HG02642 (cell line): Measurements from ENCODE around the gene MNAT1.
A peak's percentile ranks its signal among the peaks of the same experiment; 100 is the strongest.

Experiments
- ATAC-seq: cut with Tn5 transposase; IDR thresholded peaks from one replicate; pipeline ENCODE4 v1.9.1; 2021; ENCODE audit warnings: mild to moderate bottlenecking; ENCODE audit not compliant: unreplicated experiment, poor library complexity

MNAT1 gene

DNA sequence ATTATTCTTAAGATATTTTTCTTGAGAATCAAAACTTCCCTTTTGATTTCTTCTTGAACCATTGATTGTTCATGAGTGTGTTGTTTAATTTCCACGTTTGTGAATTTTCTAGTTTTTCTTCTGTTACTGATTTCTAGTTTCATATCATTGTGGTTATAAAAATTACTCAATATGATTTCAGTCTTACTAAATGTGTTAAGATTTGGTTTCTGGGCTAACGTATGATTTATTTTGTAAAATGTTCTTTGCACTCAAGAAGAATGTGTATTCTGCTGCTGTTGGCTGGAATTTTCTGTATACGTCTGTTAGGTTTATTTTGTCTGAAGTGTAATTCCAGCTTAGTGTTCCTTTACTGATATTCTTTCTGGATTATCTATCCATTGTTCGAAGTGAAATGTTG lies 221.6 kb downstream of the MNAT1 start:
- no peak for ATAC-seq

DNA sequence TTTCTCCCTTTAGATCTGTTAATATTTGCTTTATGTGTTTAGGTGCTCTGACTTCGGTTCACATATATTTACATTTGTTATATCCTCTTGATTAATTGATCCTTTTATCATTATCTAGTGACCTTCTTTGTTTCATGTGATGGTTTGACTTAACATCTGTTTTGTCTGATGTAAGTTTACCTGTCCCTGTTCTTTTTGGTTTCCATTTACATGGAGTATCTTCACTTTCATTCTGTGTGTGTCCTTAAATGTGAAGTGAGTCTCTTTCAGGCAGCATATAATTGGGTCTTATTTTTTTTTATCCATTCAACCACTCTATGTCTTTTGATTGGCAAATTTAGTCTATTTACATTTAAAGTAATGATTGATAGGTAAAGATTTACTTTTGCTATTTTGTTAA lies 222.1 kb downstream of the MNAT1 start:
- no peak for ATAC-seq

DNA sequence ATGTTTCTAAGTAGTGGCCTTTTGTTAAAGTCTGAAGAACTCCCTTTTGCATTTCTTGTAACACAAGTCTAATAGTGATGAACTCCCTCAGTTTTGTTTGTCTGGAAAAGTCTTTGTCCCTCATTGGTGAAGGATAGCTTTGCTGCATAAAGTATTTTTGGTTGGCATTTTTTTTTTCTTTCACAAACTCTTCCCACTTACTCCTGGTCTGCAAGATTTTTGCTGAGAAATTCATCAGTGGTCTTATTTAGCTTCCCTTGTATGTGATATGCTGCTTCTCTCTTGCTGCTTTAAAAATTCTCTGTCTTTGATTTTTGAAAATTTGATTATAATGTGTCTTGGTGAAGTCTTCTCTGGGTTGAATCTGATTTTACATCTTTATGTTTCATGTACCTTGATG lies 223.6 kb downstream of the MNAT1 start:
- ATAC-seq, result no peak

DNA sequence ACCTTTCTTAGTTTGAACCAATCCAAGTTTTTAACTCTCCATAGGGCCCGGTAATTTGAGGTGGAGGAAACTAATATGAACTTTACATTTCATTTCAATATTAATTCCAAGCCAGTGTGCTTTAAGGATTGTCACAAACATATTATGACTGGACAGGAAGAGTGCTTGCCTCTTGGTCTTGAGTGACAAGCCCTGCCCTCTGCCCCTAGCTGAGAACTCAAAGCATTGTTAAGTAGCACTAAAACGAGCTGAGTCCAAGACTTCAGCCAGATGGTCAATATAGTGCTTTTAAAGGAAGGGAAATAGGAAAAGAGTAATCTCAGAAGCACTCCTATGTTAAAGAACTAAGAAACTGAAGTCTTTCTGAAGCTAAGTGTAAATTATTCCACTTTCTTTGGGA lies 229.2 kb downstream of the MNAT1 start:
- ATAC-seq, result no peak

DNA sequence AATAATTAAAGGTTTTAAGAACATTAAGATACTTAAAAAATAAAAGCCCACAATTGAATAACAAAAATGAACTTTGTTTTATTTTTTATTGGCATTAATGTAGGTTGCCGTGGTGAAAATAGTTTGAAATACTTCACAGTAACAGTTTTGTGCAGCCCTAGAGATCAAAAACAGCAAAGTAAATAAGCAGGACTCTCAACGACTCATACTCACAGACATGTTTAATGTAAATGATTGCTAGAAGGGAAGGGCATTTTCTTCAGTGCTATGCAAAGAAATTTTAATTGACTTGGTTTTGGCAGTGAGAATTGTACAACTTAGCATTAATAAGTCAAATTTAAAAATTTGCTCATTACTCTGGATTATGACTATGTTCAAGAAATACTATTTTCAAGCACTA lies 230.3 kb downstream of the MNAT1 start:
- ATAC-seq, result no peak

DNA sequence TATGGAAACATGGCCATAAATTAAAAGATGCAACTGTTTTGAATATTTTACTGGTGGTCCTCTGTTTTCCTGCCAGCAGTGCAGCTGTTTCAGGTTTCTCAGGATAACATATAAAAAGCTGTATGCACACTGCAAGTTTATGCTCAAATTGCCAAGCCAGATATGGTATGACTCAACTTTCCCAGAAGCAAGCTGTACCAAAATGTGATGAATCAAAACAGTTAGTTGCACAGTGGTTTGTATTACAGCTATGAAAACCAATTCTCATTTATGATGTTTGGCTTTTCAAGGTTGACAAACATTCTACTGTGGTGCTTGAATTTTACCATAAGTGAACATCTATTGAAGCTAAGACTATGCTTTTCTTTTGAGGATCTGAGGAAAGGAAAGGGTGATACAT lies 230.8 kb downstream of the MNAT1 start:
- no peak for ATAC-seq

DNA sequence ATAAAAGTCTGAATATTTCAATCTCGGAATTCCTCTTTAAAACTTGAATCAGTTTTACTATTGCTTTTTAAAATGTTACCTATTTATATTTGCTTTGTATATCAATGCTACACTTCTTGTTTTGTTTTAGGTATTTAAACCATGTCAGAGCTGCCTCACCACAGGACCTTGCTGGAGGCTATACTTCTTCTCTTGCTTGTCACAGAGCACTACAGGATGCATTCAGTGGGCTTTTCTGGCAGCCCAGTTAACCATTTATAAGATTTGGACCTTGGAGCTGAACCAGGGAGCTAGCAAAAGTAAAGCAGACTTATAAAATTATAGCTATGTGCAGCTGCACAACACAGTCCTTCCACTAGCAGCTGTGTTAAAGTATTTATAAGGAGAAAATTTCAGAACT lies 233.5 kb downstream of the MNAT1 start:
- no peak for ATAC-seq

DNA sequence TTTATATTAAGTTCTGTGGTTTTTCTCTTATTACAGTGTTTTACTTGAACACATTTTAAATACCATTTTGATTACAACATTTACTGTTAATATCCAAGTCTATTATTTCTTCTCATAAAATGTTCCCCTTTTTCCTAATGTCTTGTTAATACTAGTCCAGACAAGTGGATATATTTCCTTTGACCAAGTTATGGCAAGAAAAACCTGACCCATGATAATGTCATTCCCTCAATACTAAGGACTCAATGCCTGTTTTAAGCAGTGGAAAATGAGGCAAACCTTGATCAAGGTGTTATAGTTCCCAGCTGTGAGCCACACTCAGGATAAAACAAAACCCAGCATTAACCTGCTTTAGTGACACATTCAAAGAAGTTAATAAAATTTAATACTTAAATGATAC lies 234.1 kb downstream of the MNAT1 start:
- ATAC-seq, result no peak

DNA sequence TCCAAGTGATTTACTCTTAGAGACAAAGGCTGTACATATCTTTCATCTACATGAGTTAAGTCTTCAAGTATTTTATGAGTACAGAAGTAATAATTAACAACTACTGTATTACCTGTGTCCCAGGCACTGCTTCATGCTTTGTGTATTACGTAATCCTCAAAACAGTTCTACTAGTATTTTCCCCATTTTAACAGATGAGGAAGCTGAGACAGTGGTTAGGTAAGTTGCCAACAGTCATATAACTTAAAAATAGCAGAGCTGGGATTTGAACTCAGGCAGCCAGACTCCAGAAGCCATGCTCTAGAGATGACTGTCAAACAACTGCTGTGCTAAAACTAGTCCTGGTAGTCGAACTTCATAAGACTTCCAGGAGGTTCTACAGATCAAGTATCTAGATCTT lies 235.6 kb downstream of the MNAT1 start:
- no peak for ATAC-seq

DNA sequence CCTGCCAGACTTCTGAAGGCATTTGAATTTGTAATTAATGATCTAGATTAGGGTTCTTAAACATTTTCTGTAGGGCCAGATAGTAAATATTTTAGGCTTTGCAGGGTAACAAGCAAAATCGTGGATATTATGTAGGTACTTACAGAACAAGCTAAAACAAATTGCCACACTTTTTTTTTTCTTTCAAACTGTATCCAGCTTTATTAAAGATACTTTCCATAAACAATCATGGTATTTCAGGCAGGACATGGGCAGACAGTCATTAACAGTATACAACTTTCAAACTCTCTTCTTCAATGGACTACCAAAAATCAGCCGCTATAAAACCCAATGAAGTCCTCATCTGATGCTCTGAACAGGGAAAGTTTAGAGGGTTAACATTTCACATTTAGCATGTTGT lies 236.7 kb downstream of the MNAT1 start:
- ATAC-seq, result no peak

DNA sequence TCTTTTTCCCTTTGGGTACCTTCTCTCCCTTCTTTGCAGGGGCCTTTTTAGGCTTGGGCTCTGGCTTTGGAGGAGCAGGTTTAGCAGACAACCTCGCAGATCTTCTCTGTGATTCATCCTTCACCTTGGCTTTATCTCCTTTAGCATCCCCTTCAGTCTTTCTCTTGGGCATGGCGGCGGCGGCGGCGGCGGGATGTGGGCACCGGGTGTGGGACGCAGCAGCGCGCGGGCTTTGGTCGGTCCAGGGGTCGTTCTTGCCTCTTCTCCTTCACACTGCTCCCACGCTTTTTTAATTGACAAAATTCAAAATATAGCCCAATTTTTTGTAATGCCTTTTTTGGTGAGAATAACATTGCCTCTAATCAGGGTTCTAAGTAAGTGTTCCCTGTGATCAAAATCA lies 237.7 kb downstream of the MNAT1 start:
- ATAC-seq, result no peak

DNA sequence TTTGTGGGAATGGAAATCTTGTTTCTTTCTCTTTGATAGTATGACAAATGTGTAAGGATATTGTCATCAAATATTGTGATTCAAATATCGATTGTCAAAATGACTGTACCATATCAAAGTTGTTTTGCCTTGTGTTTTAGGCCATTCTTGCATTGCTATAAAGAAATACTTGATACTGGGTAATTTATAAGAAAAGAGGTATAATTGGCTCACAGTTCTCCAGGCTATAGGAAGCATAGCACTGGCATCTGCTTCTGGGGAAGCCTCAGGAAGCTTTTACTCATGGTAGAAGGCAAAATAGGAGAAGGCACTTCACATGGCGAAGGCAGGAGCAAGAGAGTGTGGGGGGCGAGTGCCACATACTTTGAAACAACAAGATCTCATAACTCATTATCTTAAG lies 238.5 kb downstream of the MNAT1 start:
- ATAC-seq, result no peak

DNA sequence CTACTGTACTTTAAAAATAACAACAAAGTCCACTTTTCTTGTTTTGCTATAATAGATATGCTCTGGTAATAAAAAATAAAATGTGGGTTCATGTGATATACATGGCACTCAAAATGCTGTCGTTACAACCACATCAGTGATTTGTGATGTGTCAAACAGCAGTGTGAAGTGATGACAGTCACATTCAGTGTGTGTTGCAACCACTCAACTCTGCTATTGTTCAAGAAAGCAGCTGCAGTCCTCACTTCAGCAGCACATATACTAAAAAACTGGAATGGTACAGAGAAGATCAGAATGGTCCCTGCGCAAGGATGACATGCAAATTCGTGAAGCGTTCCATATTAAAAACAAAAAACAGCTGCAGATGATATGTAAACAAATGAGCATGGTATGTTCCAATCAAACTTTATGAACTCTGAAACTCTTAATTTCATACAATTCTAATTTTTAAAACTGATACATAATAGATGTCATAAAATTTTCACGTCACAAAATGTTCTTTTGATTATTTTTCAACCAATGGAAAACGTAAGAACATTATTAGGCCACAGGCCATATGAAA lies 239.6 kb downstream of the MNAT1 start:
- no peak for ATAC-seq

DNA sequence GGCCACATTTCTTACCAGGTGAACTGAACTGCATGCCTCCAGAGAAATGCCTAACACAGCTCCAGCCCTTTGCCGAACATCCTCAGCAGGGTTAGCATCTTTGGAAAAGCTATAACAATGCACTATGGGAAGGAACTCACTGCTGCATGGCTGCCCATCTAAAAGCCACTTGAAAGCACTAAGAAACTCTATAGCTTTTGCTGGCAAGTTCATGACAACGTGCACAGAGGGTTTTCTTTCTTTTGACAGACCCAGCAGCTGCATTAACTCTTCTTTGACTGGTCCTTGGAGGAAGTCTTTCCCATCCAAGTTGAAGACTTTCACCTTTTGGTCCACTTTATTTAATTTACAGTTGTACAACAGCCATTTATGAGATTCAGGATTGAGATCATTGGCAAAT lies 241.0 kb downstream of the MNAT1 start:
- no peak for ATAC-seq

DNA sequence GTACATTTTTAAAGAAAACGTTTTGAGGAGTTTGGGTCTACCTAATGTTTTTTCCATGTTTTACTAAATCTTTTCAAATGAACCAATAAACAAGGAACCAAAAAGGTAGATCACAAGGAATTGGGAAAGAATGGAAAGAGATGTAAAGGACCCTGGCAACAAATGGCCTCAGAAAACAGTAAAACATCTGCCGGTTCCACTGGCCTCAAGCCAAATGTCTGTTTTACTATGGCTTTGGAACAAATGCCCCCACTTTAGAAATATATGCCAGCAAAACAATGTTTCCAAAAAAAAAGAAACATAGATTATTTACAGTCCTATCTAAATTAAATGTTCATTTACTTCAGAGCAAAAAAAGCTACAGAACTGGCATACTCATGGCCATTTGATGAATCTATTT lies 243.3 kb downstream of the MNAT1 start:
- ATAC-seq, result no peak

DNA sequence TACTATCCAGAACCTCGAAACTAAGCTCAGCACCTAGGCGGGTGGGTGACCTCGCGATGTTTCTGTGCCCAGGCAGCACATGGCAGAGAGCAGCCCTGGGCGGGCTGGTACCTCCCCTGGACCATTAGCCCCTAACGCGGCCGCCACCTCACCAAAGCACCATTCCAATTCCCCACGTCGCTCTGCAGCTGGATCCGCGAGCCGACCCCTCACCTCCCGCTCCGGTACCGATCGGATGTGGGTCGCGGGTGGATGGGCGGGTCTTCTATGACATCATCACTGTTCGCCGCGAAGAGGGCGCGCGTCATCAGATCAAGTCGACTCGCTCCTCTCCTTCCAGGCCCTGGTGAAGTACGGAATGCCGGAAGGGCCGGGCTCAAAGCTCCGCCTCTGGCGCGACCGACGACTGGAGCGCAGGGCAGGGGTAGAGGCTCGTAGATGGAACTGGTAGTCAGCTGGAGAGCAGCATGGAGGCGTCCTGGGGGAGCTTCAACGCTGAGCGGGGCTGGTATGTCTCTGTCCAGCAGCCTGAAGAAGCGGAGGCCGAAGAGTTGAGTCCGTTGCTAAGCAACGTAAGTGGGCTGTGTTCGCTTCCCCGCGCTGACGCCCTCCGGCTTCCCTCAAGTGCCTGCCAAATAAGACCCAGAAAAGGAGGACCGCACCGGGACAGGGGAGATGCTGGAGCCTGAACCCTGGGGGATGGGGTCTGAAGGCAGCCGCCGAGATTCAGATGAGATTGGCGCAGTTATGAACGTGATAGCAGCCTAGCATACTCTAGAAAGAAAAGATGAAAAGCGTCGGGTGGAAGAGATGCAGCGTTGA lies 246.5 kb downstream of the MNAT1 start, which contains the start of the genes SLC38A6 and TRMT5:
SLC38A6 (plus strand) TSS at position 435 of the 822 bp plus-strand sequence; CDS start at position 468, 33 bp downstream.
TRMT5 (minus strand) TSS at position 269 of the 822 bp plus-strand sequence; CDS start at position 163, 106 bp downstream.
- ATAC-seq, result peak; percentile 88

DNA sequence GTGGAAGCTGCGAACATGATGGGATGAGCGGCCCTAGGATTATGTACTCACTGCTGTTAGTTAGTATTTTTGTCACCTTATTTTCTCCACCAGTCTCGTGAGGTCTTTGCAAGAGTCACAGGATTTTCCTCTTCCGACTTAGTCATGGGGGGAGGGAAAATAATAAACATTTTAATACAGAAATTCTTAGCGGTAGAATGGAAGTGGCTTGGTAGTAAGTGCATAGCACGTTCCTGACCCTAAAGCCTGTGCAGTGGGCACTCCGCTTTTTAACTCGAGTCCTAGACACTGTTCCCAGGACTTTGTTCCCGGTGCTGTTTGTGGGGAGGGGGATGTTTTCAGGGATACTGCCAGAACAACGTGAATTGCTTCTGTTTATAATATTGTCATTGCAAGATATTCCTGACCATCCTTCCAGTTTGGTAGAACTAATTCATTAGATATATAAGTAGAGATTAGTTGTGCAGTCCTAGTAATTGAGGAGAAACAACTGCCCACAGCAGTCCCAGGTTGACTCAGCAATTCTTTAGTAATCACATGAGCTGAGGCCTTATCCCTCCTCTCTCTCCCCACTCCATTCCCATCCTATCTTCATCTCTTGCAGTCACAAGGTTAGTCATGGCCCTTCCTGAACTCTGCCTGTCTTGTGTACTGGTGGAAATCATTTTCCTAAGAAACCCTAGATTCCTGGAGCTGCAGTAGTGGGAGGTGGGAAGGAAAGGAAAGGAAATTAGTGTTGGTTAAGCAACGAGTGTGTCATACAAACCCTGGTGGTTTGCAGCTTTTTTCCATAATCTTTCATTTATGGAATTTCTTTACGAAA lies 247.3 kb downstream of the MNAT1 start:
- no peak for ATAC-seq

DNA sequence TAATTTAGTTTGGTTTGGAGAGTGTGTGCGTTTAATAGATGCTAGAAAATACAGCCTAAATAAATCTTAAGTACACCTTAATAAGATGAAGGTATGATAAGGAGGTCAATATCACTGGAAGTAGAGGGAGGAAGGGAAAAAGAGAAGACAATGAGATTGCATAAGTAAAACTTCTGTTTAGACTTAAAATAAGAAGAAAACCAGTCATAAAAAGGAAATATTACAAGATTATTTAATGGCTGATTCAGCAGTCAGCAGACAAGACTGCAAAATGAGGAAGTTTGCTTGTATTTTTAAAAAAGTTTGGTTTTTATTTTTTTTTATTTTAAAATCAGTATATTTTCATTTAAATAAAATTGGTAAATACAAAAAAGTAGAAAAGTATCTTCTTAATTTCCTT lies 249.6 kb downstream of the MNAT1 start:
- ATAC-seq, result no peak

DNA sequence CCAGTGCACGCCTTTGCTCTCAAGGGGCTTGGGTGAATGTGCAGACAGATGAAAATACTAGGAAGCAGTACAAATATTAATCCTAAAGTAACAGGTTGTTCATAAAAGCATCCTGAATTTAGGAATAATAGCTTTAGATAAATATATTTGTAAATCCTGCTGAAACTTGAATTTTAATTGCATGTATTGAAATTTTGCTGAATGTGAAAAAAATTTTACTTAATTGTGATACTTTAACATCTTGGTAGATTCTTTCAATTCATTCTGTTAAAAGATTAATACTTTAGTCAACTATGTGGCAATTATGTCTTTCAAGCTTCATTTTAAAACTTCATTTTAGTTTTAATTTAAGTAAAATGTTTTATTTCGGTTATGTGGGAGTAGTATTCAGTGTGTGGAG lies 251.9 kb downstream of the MNAT1 start:
- no peak for ATAC-seq

DNA sequence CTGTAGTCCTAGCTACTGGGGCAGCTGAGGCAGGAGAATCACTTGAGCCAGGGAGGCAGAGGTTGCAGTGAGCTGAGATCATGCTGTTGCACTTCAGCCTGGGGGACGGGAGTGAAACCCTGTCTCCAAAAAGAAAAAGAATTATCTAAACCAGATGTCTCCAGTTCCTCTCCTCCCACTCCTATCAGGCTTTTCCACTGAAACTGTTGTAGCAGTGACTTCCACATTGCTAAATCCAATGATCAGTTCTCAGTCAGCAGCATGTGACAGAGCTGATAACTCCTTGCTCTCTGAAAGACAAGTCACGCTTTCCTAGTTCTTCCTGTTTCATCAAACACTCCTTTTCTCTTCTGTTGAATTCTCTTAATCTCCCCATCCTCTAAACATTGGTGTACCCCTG lies 255.0 kb downstream of the MNAT1 start:
- ATAC-seq, result no peak

DNA sequence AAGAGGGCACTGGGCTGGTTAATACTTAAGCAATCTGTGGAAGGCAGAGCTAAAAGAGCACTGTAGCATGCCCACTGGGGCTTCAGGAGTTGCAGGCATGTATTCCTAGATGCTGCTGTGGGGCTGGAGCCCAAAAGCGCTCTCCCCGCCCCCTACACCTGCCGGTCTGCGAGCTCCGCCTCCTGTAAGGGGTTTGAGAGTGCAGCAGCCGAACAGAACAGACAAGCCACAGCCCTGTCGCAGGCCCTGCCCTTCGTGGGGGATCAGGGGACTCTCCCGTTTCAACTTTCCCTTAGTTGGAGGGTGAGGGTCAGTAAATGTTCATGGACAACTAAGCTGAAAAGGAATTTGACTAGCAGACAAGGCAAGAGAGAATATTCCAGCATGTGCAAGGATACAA lies 264.1 kb downstream of the MNAT1 start:
- ATAC-seq, result no peak
